CD1c-positive myeloid dendritic cell (primary cell): Measurements from ENCODE around the gene ADAMTS9.

ENCODE experiments used
- DNase-seq: peaks from one replicate; pipeline ENCODE4 v3.0.0-alpha.2; 2016; ENCODE audit errors: extremely low spot score

The ADAMTS9 gene, protein sequence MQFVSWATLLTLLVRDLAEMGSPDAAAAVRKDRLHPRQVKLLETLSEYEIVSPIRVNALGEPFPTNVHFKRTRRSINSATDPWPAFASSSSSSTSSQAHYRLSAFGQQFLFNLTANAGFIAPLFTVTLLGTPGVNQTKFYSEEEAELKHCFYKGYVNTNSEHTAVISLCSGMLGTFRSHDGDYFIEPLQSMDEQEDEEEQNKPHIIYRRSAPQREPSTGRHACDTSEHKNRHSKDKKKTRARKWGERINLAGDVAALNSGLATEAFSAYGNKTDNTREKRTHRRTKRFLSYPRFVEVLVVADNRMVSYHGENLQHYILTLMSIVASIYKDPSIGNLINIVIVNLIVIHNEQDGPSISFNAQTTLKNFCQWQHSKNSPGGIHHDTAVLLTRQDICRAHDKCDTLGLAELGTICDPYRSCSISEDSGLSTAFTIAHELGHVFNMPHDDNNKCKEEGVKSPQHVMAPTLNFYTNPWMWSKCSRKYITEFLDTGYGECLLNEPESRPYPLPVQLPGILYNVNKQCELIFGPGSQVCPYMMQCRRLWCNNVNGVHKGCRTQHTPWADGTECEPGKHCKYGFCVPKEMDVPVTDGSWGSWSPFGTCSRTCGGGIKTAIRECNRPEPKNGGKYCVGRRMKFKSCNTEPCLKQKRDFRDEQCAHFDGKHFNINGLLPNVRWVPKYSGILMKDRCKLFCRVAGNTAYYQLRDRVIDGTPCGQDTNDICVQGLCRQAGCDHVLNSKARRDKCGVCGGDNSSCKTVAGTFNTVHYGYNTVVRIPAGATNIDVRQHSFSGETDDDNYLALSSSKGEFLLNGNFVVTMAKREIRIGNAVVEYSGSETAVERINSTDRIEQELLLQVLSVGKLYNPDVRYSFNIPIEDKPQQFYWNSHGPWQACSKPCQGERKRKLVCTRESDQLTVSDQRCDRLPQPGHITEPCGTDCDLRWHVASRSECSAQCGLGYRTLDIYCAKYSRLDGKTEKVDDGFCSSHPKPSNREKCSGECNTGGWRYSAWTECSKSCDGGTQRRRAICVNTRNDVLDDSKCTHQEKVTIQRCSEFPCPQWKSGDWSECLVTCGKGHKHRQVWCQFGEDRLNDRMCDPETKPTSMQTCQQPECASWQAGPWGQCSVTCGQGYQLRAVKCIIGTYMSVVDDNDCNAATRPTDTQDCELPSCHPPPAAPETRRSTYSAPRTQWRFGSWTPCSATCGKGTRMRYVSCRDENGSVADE (N-terminal part only)

GRCh38 chr3:64687781-64688604 is at the start of gene ADAMTS9:
Gene ADAMTS9 (minus strand): TSS chr3:64688000. CDS start chr3:64687657, 343 bp downstream.
- no peak for DNase-seq

GRCh38 chr3:64732576-64732975 is 44.8 kb upstream of the ADAMTS9 start:
- no peak for DNase-seq

DNA sequence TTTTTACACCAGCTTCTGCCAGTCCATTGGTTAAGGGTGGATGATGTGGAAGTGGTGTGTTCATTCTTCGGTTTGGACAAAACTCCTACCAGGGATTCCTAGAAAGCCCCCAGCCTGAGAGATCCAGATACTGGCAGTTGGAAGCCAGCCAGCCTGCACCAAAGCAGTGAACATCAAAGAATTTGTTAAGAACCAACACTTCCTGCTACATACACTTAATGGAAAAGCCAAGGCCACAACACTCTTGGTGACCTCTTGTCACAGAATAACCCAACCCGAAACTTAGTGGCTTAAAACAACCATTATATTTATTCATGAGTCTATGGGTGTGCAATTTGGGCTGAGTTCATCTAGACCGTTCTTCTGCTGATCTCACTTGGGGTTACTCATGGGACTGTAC is 42.9 kb upstream of the ADAMTS9 start:
- DNase-seq: no peak

GRCh38 chr3:64728994-64729393 is 41.2 kb upstream of the ADAMTS9 start:
- no peak for DNase-seq

DNA sequence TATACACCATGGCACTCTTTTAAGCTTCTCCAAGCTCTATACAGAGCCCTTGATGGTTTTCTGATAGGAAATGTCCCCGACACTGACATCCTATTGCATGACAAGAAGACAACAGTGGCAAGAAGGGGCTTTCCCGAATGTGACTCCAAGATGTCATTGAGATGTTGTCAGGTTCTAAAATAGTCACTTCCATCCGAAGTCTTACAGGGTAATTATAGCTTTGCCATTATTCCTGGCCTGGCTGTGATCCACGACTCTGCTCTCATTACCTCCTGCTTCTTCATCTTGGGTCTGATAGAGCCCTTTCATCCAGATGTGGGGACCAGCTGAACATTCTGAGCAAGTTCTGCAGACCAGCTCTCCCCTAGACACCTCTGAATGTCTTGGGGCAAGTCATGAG is 40.6 kb upstream of the ADAMTS9 start:
- no peak for DNase-seq

DNA sequence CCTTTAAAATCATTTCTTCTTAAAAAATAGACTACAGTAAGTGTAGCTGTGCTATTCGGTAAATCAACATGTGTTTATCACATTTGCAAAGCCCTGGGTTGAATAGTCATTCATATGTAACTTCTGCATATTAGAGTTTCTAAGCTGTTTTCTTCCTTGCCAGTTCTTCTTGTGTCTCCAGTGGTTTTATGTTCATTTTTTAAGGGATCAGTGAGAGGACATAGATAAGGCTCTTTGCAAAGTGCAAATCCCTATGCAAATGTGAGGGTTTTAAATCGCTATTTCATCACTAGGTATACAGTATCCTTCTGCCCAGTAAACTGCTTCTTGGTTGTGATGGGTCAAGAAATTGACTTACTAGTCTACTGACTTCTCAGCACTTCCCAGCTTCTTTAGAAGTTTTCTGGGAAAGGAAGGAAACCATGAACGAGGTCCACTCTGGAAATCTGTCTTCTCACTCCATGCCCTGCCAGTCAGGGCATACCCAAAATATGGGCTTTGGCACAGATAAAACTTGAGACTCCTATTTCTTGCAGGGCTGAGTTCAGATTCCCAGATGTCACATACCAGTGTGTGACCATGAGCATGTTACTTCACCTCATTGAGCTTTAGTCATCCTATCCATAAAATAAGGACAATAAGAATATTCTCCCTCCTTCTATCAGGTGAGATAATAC is 38.8 kb upstream of the ADAMTS9 start:
- no peak for DNase-seq

DNA sequence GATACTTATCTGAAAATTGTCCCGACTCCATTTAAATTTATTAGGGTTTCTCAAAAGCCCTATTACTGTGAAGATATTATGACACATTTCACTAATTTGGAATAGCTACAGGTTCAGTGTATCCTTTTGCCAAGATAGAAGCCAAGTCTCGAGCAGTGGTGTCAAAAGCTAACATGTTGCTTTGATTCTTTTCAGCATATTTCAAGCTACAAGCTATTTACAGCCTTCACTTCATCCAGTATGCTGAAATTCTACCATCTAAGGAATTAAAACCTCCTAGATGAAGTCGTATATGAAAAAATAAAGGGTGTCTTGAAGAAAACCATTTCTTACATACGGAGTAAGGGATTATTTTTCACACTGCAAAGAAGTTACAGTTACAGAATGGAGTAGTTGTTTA is 31.2 kb upstream of the ADAMTS9 start:
- no peak for DNase-seq

DNA sequence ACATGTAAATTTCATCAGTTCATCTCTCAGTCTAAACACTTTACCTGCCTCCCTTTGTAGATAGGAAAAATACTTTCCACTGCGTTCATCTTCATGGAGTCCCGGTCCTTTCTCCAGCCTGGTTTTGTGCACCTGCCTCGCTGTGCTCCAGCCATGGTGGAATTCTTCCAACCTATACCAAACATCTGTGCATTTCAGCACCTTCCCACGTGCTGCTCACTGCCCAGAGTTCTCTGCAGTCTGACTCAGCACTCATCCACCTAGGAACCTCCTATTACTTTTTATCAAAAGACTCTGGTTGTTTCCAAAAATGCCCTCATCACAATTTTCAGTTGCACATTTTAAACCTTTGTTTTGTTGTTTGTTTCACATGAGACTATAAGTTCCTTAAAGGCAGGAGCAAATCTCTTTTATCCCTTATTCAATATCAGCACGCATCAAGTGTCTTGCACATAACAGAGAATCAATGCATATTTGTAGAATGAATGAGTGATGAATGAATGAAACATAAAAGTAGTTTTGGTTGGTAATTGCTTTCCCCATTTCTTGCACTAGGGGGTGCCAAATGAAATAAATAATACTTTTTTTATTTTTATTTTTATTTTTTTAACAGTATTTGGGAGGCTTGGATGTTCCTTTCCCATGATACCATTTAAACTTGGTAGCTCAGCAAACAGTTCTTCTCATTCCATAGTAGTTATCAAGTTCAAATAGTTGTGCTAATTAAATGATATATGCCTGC is 30.2 kb upstream of the ADAMTS9 start:
- no peak for DNase-seq

GRCh38 chr3:64717411-64717810 is 29.6 kb upstream of the ADAMTS9 start:
- no peak for DNase-seq

DNA sequence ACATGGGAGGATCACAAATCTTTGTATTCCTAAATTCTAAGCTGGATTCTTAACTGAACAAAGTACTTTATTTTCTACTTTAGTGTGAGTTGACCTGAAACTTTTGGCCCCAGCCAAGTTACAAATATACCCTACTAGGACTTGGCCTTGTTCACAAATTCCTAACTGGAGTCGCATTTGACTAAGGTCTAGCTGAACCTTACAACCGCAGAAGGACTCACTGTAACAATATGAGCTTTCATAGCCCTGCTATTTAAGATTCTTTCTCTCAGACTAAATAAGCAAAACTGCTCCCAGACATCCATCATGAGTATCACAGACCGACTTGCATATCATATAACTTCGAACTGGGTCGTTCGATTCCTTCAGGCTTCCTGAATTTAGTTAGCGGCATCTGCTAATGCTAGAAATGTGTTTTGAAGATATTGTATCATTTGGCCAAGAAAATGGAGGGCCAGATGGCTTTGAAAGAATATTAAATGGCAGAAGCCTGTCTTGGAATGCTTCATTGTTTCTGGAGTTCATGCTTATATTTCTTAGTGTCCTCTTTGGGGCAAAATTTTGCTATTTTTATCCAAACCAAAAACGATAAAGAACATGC is 28.4 kb upstream of the ADAMTS9 start:
- no peak for DNase-seq

DNA sequence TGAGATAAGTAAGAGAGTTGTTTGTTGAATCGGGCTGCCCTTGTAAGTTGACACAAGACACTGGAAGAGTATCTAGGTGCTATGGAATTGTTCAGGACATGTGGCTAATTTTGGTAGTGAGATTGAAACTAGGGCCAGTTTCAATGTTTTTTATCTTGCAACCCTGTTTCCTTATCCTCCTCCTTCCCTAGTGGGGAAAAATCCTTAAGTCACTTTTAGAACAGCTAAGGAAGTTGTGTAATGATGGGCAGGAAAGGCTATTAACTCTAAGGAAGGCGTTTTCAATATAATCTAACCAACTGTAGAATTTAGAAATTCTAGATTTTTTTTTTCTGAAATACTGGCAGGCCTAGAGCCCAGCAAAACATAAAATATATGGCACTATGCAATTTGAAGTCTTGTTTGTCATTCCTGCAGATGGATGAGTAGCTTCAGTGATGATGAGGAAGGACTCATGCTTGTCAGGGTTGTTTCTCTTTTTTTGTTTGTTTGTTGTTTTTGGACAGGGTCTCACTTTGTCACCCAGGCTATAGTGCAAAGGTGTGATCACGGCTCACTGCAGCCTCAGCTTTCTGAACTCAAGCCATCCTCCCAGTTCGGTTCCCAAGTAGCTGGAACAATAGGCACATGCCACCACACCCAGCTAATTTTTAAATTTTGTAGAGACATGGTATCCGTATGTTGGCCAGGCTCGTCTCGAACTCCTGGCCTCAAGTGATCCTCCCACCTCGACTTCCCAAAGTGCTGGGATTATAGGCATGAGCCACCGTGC is 27.6 kb upstream of the ADAMTS9 start:
- DNase-seq: no peak

GRCh38 chr3:64708456-64708855 is 20.7 kb upstream of the ADAMTS9 start:
- no peak for DNase-seq

DNA sequence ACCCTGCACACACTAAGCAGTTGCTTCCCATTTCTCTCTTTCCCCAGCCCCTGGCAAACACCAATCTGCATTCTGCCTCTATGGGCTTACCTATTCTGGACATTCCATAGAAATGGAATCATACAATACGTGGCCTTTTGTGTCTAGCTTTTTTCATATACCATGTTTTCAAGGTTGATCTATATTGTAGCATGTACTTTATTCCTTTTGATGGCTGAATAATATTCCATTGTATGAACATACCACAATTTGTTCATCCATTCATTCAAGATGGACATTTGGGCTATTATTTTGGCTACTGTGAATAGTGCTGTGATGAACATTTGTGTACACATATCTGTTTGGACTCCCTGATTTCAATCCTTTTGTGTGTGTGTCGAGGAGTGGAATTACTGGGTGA is 18.1 kb upstream of the ADAMTS9 start:
- DNase-seq: no peak

- DNase-seq: no peak
Measured at GRCh38 chr3:64696896-64697295, 9.1 kb upstream of the ADAMTS9 start.

DNA sequence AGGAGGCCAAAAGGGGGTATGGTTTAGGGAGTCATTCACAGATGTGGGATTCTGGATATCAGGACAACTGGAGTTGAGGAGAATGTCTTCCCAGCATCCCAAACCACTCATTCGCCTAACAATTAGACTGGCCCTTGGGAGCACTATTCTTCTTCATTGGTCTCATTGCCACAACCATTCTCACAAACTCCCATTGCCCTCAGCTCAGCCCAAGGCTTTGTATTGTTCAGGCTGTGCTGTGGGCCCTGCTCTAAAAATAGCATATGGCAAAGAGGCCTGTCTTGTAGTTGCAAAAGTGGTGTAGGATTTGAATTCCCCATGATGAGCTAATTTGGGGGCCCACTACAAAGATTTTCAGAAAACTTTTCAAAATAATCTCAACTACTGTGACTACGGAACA is 6.3 kb upstream of the ADAMTS9 start:
- no peak for DNase-seq

GRCh38 chr3:64693031-64693430 is 5.2 kb upstream of the ADAMTS9 start:
- no peak for DNase-seq

DNA sequence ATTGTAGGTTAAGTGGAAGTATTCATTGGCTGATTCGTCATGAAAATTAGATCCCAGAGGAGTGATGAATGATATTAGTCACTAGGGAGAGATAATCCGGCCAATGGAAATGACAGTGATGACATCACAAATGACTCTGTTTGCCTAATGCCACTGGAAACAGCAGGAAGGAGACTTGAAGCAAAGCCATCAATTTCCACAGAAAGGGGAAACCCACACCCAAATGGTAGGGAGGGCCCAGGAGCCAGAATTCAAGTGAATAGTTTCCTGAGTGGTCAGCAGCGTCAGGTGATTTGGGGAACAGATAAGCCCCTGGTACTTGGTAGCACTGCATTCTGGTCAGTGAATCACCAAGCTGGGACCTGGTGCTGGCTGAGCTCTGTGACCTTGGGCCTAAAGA is 3.3 kb upstream of the ADAMTS9 start:
- no peak for DNase-seq

- no peak for DNase-seq
Measured at GRCh38 chr3:64687086-64687780, 567 bp downstream of the ADAMTS9 start.
